HepG2 (cell line): ENCODE measurements around the gene RGS7. TPM values are rescaled to one million over a fixed set of nuclear protein-coding genes. Genes with fewer than 3 reads are reported as not detected.

Source experiments
- ATAC-seq: fragments of 200-7000 bp; cut with Tn5 transposase; 3 replicates; pipeline ENCODE4 v1.9.1; 2020; ENCODE audit warnings: mild to moderate bottlenecking, moderate library complexity
- BruUV-seq: library from RNA; stranded (reverse); fragments of 400-500 nt; replicated peaks from 2 replicates; lab custom pipeline; 2021; lab: Mats Ljungman, UMichigan
- CTCF ChIA-PET: fragments of 300-600 bp; formaldehyde crosslinking; extraction: SDS; loops from one replicate; lab custom pipeline; 2021; ENCODE audit warnings: low total read pairs, inconsistent platforms, low intra/inter-chr PET ratio; lab: Yijun Ruan, JAX
- POLR2A ChIA-PET: fragments of 350-600 bp; sonication (Branson Sonifier 250); formaldehyde crosslinking; loops from one replicate; lab custom pipeline; 2020; ENCODE audit warnings: antibody characterized with exemption, inconsistent platforms; lab: Yijun Ruan, JAX
- DNase-seq: peaks from one replicate; pipeline ENCODE4 v3.0.0-alpha.2; 2015; ENCODE audit warnings: low spot score
- FAIRE-seq: peaks from 3 replicates; lab custom pipeline; 2011; peaks lifted over from hg19 to GRCh38; lab: Jason Lieb, UNC
- H2AFZ ChIP-seq: one replicate; pipeline ENCODE4 v1.6.1; 2011; ENCODE audit warnings: low read length, inconsistent platforms
- H3K27ac ChIP-seq: fragments of 300-600 bp; 3 replicates; pipeline ENCODE4 v1.8.0; 2011; ENCODE audit warnings: mixed run types, mild to moderate bottlenecking, mixed read lengths, low read length, inconsistent platforms; ENCODE audit not compliant: insufficient read depth; ENCODE audit errors: extremely low read length
- H3K27me3 ChIP-seq, 2 experiments: fragments of 200-600 bp in 1 of 2; 2 replicates in 1 of 2; 3 replicates in 1 of 2; pipeline versions ENCODE4 v1.6.0 to v1.8.0; 2011; ENCODE audit warnings: low read length in 2 of 2, mild to moderate bottlenecking in 2 of 2, moderate library complexity in 2 of 2, inconsistent platforms in 1 of 2; ENCODE audit not compliant: insufficient read depth in 2 of 2, control insufficient read depth in 1 of 2
- H3K36me3 ChIP-seq, 2 experiments: fragments of 200-600 bp in 1 of 2; replicated peaks in 1 of 2; 2 replicates in 1 of 2; 3 replicates in 1 of 2; pipeline versions ENCODE4 v1.5.1 to v1.8.0; 2011; ENCODE audit warnings: low read length in 2 of 2, inconsistent platforms in 1 of 2; ENCODE audit not compliant: insufficient read depth in 2 of 2, control insufficient read depth in 1 of 2
- H3K4me1 ChIP-seq: 2 replicates; pipeline ENCODE4 v1.5.1; 2012; ENCODE audit warnings: low read length, inconsistent platforms; ENCODE audit not compliant: insufficient read depth
- H3K4me2 ChIP-seq: 2 replicates; pipeline ENCODE4 v1.6.0; 2011; ENCODE audit warnings: low read depth, low read length, inconsistent platforms
- H3K4me3 ChIP-seq, 3 experiments: fragments of 200-600 bp in 1 of 3; sonication (generic), shearing (Covaris generic) in 1 of 3; replicated peaks in 1 of 3; 2 replicates each; pipeline ENCODE4 v1.5.1; 2011 to 2016; ENCODE audit warnings: low read length in 3 of 3, inconsistent platforms in 2 of 3, low read depth in 2 of 3, mild to moderate bottlenecking in 2 of 3, control low read depth in 1 of 3, mixed read lengths in 1 of 3; ENCODE audit not compliant: insufficient read depth in 1 of 3
- H3K79me2 ChIP-seq: one replicate; pipeline ENCODE4 v1.6.1; 2011; ENCODE audit warnings: low read length, inconsistent platforms; ENCODE audit not compliant: insufficient read depth
- H3K9ac ChIP-seq: 2 replicates; pipeline ENCODE4 v1.6.0; 2011; ENCODE audit warnings: mild to moderate bottlenecking, low read depth, low read length, inconsistent platforms; ENCODE audit not compliant: insufficient read depth
- H3K9me3 ChIP-seq: 2 replicates; pipeline ENCODE4 v1.5.1; 2012; ENCODE audit warnings: mild to moderate bottlenecking, low read length
- H4K20me1 ChIP-seq: 2 replicates; pipeline ENCODE4 v1.6.0; 2011; ENCODE audit warnings: inconsistent platforms, mild to moderate bottlenecking, low read length, moderate library complexity; ENCODE audit not compliant: insufficient read depth
- BATF2 ChIP-seq: sonication (generic); formaldehyde crosslinking; IDR thresholded peaks from 2 replicates; pipeline ENCODE4 v1.8.0; 2022; ENCODE audit warnings: mild to moderate bottlenecking, missing genetic modification reagents, moderate library complexity
- DR1 ChIP-seq: sonication (generic); formaldehyde crosslinking; IDR thresholded peaks from 2 replicates; pipeline ENCODE4 v1.8.0; 2021; ENCODE audit warnings: mild to moderate bottlenecking, missing genetic modification reagents, inconsistent platforms
- RELA ChIP-seq: sonication (generic); formaldehyde crosslinking; IDR thresholded peaks from 2 replicates; pipeline ENCODE4 v1.4.0; 2020; ENCODE audit warnings: missing genetic modification reagents
- XBP1 ChIP-seq: sonication (generic); formaldehyde crosslinking; IDR thresholded peaks from 2 replicates; pipeline ENCODE4 v1.5.0; 2020; ENCODE audit warnings: missing genetic modification reagents
- ZNF230 ChIP-seq: sonication (generic); formaldehyde crosslinking; IDR thresholded peaks from 2 replicates; pipeline ENCODE4 v1.4.0; 2020; ENCODE audit warnings: mild to moderate bottlenecking, missing genetic modification reagents
- ZNF704 ChIP-seq: sonication (generic); formaldehyde crosslinking; IDR thresholded peaks from 2 replicates; pipeline ENCODE4 v1.8.1; 2023; ENCODE audit warnings: mild to moderate bottlenecking, inconsistent platforms, moderate library complexity, missing genetic modification reagents, borderline replicate concordance
- WGBS: methylation state at CpG from one replicate; pipeline ENCODE4 v1.1.6; 2017; ENCODE audit warnings: low lambda C conversion rate; 5-methylcytosine and 5-hydroxymethylcytosine counted together
- in situ Hi-C: cut with HindIII; loops from 2 replicates; pipeline ENCODE4 v1.10.0; 2017; ENCODE audit warnings: low pct_unique_long_range_greater_than_20kb; ENCODE audit not compliant: extremely low pct_ligation_motif_present
- intact Hi-C: fragments of 100-400 bp; cut with micrococcal nuclease; formaldehyde crosslinking; loops from one replicate; pipeline ENCODE4 v1.10.0; 2022; ENCODE audit not compliant: unreplicated experiment
- polyA plus RNA-seq, 8 experiments: library from polyadenylated mRNA; depleted of rRNA in 3 of 8; stranded (reverse) in 7 of 8; unstranded in 1 of 8; fragments of >200 nt; fragmentation: Illumina TruSeq in 4 of 8; extraction: Trizol in 4 of 8; gene quantifications; 2 replicates each; pipeline versions ENCODE4 v1.2.1 to v1.2.3, GENCODE V29; 2011 to 2016; ENCODE audit warnings: low read depth in 4 of 8, missing spikeins in 1 of 8, mixed read lengths in 1 of 8; ENCODE audit not compliant: insufficient read depth in 1 of 8
- total RNA-seq, 5 experiments: library from RNA; depleted of rRNA; stranded (reverse); fragments of >200 nt; fragmentation: Illumina TruSeq; extraction: Trizol; gene quantifications; 2 replicates each; pipeline ENCODE4 v1.2.3, GENCODE V29; 2016; ENCODE audit warnings: low read depth in 1 of 5
- TF ChIP-seq, protein P1 (sequence below): sonication (generic); formaldehyde crosslinking; IDR thresholded peaks from 2 replicates; pipeline ENCODE4 v1.8.1; 2022; ENCODE audit warnings: low read depth, mild to moderate bottlenecking, missing genetic modification reagents

RGS7 gene
- total and polyA plus RNA-seq, 2 of the 13 experiments (the other 11 are each of a cell fraction or from before 2014, with no cell fraction given): not detected

- TF ChIP-seq ZNF230 (CRISPR knock-in tag) (no peak), DR1 (CRISPR knock-in tag) (no peak), RELA (no peak), BATF2 (no peak), ZNF704 (CRISPR knock-in tag) (no peak), XBP1 (CRISPR knock-in tag) (no peak)
- TF ChIP-seq, protein P1, sequence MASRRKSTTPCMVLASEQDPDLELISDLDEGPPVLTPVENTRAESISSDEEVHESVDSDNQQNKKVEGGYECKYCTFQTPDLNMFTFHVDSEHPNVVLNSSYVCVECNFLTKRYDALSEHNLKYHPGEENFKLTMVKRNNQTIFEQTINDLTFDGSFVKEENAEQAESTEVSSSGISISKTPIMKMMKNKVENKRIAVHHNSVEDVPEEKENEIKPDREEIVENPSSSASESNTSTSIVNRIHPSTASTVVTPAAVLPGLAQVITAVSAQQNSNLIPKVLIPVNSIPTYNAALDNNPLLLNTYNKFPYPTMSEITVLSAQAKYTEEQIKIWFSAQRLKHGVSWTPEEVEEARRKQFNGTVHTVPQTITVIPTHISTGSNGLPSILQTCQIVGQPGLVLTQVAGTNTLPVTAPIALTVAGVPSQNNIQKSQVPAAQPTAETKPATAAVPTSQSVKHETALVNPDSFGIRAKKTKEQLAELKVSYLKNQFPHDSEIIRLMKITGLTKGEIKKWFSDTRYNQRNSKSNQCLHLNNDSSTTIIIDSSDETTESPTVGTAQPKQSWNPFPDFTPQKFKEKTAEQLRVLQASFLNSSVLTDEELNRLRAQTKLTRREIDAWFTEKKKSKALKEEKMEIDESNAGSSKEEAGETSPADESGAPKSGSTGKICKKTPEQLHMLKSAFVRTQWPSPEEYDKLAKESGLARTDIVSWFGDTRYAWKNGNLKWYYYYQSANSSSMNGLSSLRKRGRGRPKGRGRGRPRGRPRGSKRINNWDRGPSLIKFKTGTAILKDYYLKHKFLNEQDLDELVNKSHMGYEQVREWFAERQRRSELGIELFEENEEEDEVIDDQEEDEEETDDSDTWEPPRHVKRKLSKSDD (CRISPR knock-in tag): no peak
- no peaks in the 10 kb centered on the region for H3K9me3 ChIP-seq
- ChIA-PET POLR2A (no interaction called here), CTCF (no interaction called here)
- 8% methylated on average over 5 of the region's 5 CpGs for WGBS
- no peaks in the 10 kb centered on the region for H3K36me3 ChIP-seq
- DNase-seq (no peak), FAIRE-seq (no peak), ATAC-seq (no peak)
- no peaks in the 10 kb centered on the region for H3K27me3 ChIP-seq
- intact Hi-C loops (no loop called here), in situ Hi-C loops (no loop called here)
- H3K4me1 ChIP-seq: no peaks in the 10 kb centered on the region
- no peaks in the 10 kb centered on the region for H3K79me2 ChIP-seq
- H3K9ac ChIP-seq: no peak overlapping the region
- no peak overlapping the region for H3K4me2 ChIP-seq
- H4K20me1 ChIP-seq: no peaks in the 10 kb centered on the region
- BruUV-seq: no TSS peak
- H3K4me3 ChIP-seq: no peak overlapping the region
- H3K27ac ChIP-seq: no peak overlapping the region
- no peak overlapping the region for H2AFZ ChIP-seq
These were observed 35.1 kb upstream of the RGS7 start for GRCh38 chr1:241391926-241392710.
